ENCODE measurements around the gene GUCA1C. TPM values are rescaled to one million over a fixed set of nuclear protein-coding genes. Genes with fewer than 3 reads are reported as not detected.

GUCA1C gene
- total RNA-seq, 1 donor from 2014 or later = not detected

DNA sequence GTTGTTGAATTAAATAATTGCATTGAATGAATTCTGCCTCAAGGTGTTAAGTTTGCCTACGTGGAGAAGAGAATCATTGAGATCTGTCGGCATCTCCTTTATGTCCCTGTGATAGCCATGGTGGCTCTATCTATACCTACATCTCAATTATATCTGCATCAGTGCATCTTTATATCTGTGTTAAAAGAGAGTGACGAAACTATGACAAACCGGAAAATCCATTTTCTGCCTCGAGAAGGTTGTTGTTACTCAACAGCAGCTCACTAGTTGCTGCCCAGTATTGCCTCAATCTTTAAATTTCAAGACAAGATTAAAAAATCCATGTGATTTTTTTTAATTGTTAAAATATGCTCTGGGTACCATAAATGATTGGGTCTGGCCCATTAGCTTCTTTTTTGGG, 58.7 kb downstream of the GUCA1C start:
- TF ChIP-seq, protein P1, sequence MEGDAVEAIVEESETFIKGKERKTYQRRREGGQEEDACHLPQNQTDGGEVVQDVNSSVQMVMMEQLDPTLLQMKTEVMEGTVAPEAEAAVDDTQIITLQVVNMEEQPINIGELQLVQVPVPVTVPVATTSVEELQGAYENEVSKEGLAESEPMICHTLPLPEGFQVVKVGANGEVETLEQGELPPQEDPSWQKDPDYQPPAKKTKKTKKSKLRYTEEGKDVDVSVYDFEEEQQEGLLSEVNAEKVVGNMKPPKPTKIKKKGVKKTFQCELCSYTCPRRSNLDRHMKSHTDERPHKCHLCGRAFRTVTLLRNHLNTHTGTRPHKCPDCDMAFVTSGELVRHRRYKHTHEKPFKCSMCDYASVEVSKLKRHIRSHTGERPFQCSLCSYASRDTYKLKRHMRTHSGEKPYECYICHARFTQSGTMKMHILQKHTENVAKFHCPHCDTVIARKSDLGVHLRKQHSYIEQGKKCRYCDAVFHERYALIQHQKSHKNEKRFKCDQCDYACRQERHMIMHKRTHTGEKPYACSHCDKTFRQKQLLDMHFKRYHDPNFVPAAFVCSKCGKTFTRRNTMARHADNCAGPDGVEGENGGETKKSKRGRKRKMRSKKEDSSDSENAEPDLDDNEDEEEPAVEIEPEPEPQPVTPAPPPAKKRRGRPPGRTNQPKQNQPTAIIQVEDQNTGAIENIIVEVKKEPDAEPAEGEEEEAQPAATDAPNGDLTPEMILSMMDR (IDR thresholded peaks at IDR 0.05) = no peak
- Mint-ChIP-seq H3K4me3 (ENCODE audit: unreplicated experiment) (no peak overlapping the region), H3K36me3 (ENCODE audit: unreplicated experiment) (no peaks in the 10 kb centered on the region), H3K27me3 (ENCODE audit: unreplicated experiment) (peaks cover 4% of the 10 kb centered on the region), H3K4me1 (ENCODE audit: unreplicated experiment) (no peaks in the 10 kb centered on the region), H3K27ac (ENCODE audit: unreplicated experiment) (no peak overlapping the region), H3K9me3 (ENCODE audit: unreplicated experiment) (no peaks in the 10 kb centered on the region)
- DNase-seq (ENCODE audit: extremely low spot score, unreplicated experiment) = no peak

DNA sequence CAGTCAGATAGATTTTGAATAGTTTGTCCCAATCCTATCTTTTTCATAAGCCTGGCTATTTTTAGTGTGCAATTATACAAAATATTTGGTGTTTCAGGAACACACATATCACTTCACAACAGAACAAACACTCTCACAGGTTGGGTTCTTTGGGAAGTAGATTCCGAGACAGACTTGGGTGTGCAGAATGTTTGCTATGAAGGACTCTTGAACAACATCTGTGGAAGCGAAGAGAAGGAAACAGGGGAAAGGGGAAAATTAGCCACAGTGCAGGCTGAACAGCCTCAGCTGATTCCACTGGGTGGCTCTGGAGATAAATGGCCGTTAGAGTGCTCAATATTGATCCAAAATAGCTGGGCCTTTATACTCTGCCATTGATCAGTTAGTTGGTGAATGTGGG, 61.8 kb downstream of the GUCA1C start:
- Mint-ChIP-seq H3K36me3 (ENCODE audit: unreplicated experiment) (no peaks in the 10 kb centered on the region), H3K27me3 (ENCODE audit: unreplicated experiment) (peaks cover 4% of the 10 kb centered on the region), H3K9me3 (ENCODE audit: unreplicated experiment) (no peaks in the 10 kb centered on the region), H3K27ac (ENCODE audit: unreplicated experiment) (no peak overlapping the region), H3K4me3 (ENCODE audit: unreplicated experiment) (no peak overlapping the region), H3K4me1 (ENCODE audit: unreplicated experiment) (no peaks in the 10 kb centered on the region)
- no peak for DNase-seq (ENCODE audit: extremely low spot score, unreplicated experiment)
- TF ChIP-seq, protein P1 (IDR thresholded peaks at IDR 0.05) = no peak

DNA sequence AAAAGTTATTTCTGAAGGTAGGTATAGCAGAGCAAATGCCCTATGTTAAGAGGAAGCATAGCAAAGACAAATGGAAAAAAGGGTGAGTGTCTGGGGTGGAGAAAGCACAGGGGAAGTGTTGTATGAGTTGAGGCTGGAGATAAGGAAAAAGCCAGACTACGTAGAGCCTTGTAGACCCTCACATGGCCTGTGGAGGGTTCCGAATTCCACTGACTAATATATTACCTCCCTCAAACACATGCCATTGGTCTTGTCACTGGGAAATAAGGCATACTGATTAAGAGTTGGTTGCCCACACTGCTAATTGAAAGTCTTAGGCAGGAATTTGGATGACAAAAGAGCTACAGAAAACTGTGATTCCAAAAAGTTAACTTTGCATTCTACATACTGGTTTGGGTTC, 65.9 kb downstream of the GUCA1C start:
- Mint-ChIP-seq H3K36me3 (ENCODE audit: unreplicated experiment) (no peaks in the 10 kb centered on the region), H3K27me3 (ENCODE audit: unreplicated experiment) (no peaks in the 10 kb centered on the region), H3K27ac (ENCODE audit: unreplicated experiment) (no peak overlapping the region), H3K9me3 (ENCODE audit: unreplicated experiment) (no peaks in the 10 kb centered on the region), H3K4me1 (ENCODE audit: unreplicated experiment) (no peaks in the 10 kb centered on the region), H3K4me3 (ENCODE audit: unreplicated experiment) (no peak overlapping the region)
- TF ChIP-seq, protein P1 (IDR thresholded peaks at IDR 0.05) = no peak
- DNase-seq (ENCODE audit: extremely low spot score, unreplicated experiment) = no peak

DNA sequence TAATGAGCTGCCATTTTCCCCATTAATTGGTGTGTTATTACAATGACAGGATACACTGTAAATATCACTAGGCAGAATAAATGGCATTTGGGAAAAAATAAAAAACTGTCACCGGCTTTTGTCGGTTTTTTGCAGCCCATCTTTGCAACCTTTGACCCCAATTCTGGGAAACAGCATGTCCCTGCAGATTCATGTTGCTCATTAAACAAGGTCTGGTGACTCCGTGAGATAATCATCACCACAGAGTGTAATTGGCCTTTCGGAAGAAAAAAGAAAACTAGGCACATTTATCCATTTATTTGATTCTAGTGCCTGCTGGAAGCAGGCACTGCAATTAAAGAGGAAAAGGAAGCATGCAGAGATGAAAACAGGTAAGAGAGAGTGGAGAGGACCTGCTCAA, 66.6 kb downstream of the GUCA1C start:
- no peak for DNase-seq (ENCODE audit: extremely low spot score, unreplicated experiment)
- Mint-ChIP-seq H3K9me3 (ENCODE audit: unreplicated experiment) (no peaks in the 10 kb centered on the region), H3K36me3 (ENCODE audit: unreplicated experiment) (no peaks in the 10 kb centered on the region), H3K4me1 (ENCODE audit: unreplicated experiment) (no peaks in the 10 kb centered on the region), H3K27ac (ENCODE audit: unreplicated experiment) (no peak overlapping the region), H3K27me3 (ENCODE audit: unreplicated experiment) (no peaks in the 10 kb centered on the region), H3K4me3 (ENCODE audit: unreplicated experiment) (no peak overlapping the region)
- TF ChIP-seq, protein P1 (IDR thresholded peaks at IDR 0.05) = no peak

DNA sequence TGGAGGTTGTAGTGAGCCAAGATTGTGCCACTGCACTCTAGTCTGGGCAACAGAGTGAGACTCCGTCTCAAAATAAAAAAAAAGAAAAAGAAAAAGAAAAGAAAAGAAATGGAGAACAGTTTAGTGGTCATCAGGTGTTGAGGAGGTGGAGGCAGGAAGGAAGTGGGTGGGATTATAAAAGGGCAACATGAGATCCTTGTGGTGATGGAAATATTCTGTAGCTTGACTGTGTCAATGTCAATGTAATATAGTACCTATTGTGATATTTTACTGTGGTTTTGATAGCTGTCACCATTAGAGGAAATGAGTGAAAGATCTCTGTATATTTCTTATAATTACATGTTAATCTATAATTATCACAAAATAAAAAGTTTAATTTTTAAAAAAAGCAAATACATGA, 70.3 kb downstream of the GUCA1C start:
- Mint-ChIP-seq H3K36me3 (ENCODE audit: unreplicated experiment) (no peaks in the 10 kb centered on the region), H3K27ac (ENCODE audit: unreplicated experiment) (no peak overlapping the region), H3K4me3 (ENCODE audit: unreplicated experiment) (no peak overlapping the region), H3K9me3 (ENCODE audit: unreplicated experiment) (no peaks in the 10 kb centered on the region), H3K27me3 (ENCODE audit: unreplicated experiment) (no peaks in the 10 kb centered on the region), H3K4me1 (ENCODE audit: unreplicated experiment) (no peaks in the 10 kb centered on the region)
- no peak for DNase-seq (ENCODE audit: extremely low spot score, unreplicated experiment)
- TF ChIP-seq, protein P1 (IDR thresholded peaks at IDR 0.05) = no peak

Measured in osteocyte (in vitro differentiated cells).